CD4-positive, alpha-beta T cell (primary cell): ENCODE measurements around the gene CROCC2. TPM values are rescaled to one million over a fixed set of nuclear protein-coding genes. Genes with fewer than 3 reads are reported as not detected.
A peak's percentile ranks its signal among the peaks of the same experiment; 100 is the strongest.

Source experiments
- ATAC-seq: fragments of 200-7000 bp; cut with Tn5 transposase; one replicate; pipeline ENCODE4 v1.10.0; 2022; ENCODE audit warnings: mild to moderate bottlenecking; ENCODE audit not compliant: poor library complexity
- CTCF ChIA-PET: fragments of 350-600 bp; sonication (Branson Sonifier 250); formaldehyde crosslinking; loops from one replicate; lab custom pipeline; 2021; ENCODE audit warnings: antibody characterized with exemption, inconsistent platforms; lab: Charles Lee
- POLR2A ChIA-PET: fragments of 350-600 bp; sonication (Branson Sonifier 250); formaldehyde crosslinking; loops from one replicate; lab custom pipeline; 2021; ENCODE audit warnings: antibody characterized with exemption, inconsistent platforms; lab: Charles Lee
- DNase-seq, 14 experiments: peaks; one replicate each; pipeline ENCODE4 v3.0.0-alpha.2; 2013 to 2020; ENCODE audit warnings: mixed read lengths in 2 of 14
- H3K27ac ChIP-seq, 2 donors: one replicate each; pipeline versions ENCODE4 v1.5.1 to v1.7.0; 2013; ENCODE audit warnings: low read length in 2 of 2, low read depth in 1 of 2, mild to moderate bottlenecking in 1 of 2
- H3K27me3 ChIP-seq, 2 experiments: 1 replicate in 1 of 2; 2 replicates in 1 of 2; pipeline versions ENCODE4 v1.6.1 to v1.7.0; 2013; ENCODE audit warnings: low read length in 2 of 2, control low read depth in 1 of 2, mild to moderate bottlenecking in 1 of 2, moderate library complexity in 1 of 2; ENCODE audit not compliant: insufficient read depth in 2 of 2, control insufficient read depth in 1 of 2
- H3K36me3 ChIP-seq: one replicate; pipeline ENCODE4 v1.6.1; 2013; ENCODE audit warnings: low read length, control low read depth; ENCODE audit not compliant: insufficient read depth
- H3K4me1 ChIP-seq: one replicate; pipeline ENCODE4 v1.6.1; 2013; ENCODE audit warnings: low read length, control low read depth; ENCODE audit not compliant: insufficient read depth
- H3K4me3 ChIP-seq: one replicate; pipeline ENCODE4 v1.5.1; 2013; ENCODE audit warnings: mild to moderate bottlenecking, low read length, moderate library complexity
- H3K9me3 ChIP-seq, 2 experiments: 1 replicate in 1 of 2; 2 replicates in 1 of 2; pipeline versions ENCODE4 v1.6.1 to v1.7.0; 2013; ENCODE audit warnings: low read length in 2 of 2, mild to moderate bottlenecking in 2 of 2, control low read depth in 1 of 2, moderate library complexity in 1 of 2; ENCODE audit not compliant: control insufficient read depth in 1 of 2, insufficient read depth in 1 of 2
- H3K27ac Mint-ChIP-seq: one replicate; pipeline ENCODE4 v1.8.0; 2020; ENCODE audit warnings: mixed read lengths
- H3K27me3 Mint-ChIP-seq: one replicate; pipeline ENCODE4 v1.8.0; 2021; ENCODE audit warnings: mixed read lengths
- H3K36me3 Mint-ChIP-seq: one replicate; pipeline ENCODE4 v1.8.0; 2021; ENCODE audit warnings: low read depth, mixed read lengths
- H3K4me1 Mint-ChIP-seq: one replicate; pipeline ENCODE4 v1.8.0; 2021; ENCODE audit warnings: low read depth, mixed read lengths
- H3K4me3 Mint-ChIP-seq: one replicate; pipeline ENCODE4 v1.8.0; 2020; ENCODE audit warnings: mild to moderate bottlenecking, mixed read lengths
- H3K9me3 Mint-ChIP-seq: one replicate; pipeline ENCODE4 v1.8.0; 2020; ENCODE audit warnings: mixed read lengths
- intact Hi-C, 2 experiments: fragments of 100-400 bp; cut with DNase I in 1 of 2; cut with micrococcal nuclease in 1 of 2; formaldehyde crosslinking; loops; one replicate each; pipeline versions ENCODE4 v1.15.1 to v1.9.0; 2023 to 2025; cut with DNase I, micrococcal nuclease
- total RNA-seq, 174 experiments: library from RNA in 2 of 174; stranded (reverse) in 2 of 174; gene quantifications; one replicate each; pipeline ENCODE4 v1.2.3 and lab custom pipeline; 2021 to 2026
- TF ChIP-seq, protein P1 (sequence below): fragments of 200-600 bp; IDR thresholded peaks from one replicate; pipeline ENCODE4 v1.8.0; 2022; ENCODE audit warnings: antibody characterized with exemption, mild to moderate bottlenecking

Gene CROCC2
- total RNA-seq, 2 experiments from 2014 or later = not detected

DNA sequence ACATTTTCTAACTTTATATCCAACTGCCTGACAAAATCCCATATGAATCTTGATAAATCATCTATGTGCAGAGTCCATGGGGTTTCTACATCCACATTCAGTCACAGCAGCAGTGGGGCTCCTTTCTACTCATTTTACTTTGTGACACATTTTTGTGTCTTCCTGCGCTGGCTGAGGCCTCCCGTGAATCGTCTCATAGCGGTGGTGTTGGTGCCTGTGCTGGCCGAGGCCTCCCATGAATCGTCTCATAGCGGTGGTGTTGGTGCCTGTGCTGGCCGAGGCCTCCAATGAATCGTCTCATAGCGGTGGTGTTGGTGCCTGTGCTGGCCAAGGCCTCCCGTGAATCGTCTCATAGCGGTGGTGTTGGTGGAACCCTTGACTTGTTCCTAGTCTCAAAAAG lies 109.3 kb downstream of the CROCC2 start:
- Histone ChIP-seq H3K4me1 (peaks cover 18% of the 10 kb centered on the region), H3K9me3 (peaks cover 0 to 11% of the 10 kb centered on the region in 2 experiments), H3K4me3 (no peak overlapping the region), H3K27me3 (no peaks in the 10 kb centered on the region), H3K27ac (no peak overlapping the region), H3K36me3 (no peaks in the 10 kb centered on the region)
- TF ChIP-seq, protein P1, sequence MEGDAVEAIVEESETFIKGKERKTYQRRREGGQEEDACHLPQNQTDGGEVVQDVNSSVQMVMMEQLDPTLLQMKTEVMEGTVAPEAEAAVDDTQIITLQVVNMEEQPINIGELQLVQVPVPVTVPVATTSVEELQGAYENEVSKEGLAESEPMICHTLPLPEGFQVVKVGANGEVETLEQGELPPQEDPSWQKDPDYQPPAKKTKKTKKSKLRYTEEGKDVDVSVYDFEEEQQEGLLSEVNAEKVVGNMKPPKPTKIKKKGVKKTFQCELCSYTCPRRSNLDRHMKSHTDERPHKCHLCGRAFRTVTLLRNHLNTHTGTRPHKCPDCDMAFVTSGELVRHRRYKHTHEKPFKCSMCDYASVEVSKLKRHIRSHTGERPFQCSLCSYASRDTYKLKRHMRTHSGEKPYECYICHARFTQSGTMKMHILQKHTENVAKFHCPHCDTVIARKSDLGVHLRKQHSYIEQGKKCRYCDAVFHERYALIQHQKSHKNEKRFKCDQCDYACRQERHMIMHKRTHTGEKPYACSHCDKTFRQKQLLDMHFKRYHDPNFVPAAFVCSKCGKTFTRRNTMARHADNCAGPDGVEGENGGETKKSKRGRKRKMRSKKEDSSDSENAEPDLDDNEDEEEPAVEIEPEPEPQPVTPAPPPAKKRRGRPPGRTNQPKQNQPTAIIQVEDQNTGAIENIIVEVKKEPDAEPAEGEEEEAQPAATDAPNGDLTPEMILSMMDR = no peak
- intact Hi-C loops = loop anchor here in 1 of 2 experiments (10.0 kb wide), 2 partner anchors 59 to 139 kb away; partner anchors contain the start of gene PPP1R7
- Mint-ChIP-seq H3K4me1 (peaks cover 15% of the 10 kb centered on the region), H3K27me3 (no peaks in the 10 kb centered on the region), H3K27ac (no peak overlapping the region), H3K9me3 (no peaks in the 10 kb centered on the region), H3K36me3 (no peaks in the 10 kb centered on the region), H3K4me3 (no peak overlapping the region)
- ChIA-PET POLR2A (no interaction called here), CTCF (no interaction called here)
- ATAC-seq (no peak), DNase-seq (peak in 1 of 14 experiments; percentile 8)

DNA sequence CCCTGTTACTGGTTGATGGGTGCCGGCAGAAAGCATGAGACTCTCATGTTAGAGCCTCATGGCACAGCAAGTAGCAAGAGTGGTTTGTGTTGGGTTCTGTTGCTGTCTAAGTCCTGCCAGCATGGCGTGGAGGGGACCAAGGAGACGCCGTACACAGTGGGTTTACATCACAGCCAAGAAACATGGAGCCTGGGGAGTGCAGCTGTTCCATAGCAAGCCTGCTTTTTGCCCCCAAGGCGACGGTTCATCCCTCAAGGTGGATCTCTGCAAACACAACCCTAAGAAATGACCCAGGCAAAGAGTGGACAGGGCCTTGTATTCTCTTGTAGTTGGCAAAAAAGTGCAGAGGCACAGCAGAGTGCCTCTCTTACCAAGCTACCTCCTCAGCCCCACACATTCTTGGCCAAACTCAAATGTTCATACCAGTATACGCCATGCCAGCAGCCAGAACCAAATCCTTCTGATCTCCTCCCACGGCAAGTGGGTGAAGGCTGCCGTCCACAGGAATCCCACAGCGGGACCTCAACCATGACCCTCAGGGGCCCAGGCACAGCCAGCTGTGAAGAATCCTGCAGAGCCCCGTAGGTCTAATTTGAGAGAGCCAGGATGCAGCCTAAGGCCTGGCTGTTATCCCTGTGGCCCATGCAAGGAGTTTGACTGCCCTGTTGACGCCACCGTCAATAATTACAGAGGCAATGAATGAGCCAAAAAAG lies 111.2 kb downstream of the CROCC2 start:
- Mint-ChIP-seq H3K4me3 (no peak overlapping the region), H3K27ac (no peak overlapping the region), H3K36me3 (peaks cover 4% of the 10 kb centered on the region), H3K27me3 (no peaks in the 10 kb centered on the region), H3K4me1 (peaks cover 6% of the 10 kb centered on the region), H3K9me3 (peaks cover 6% of the 10 kb centered on the region)
- DNase-seq (no peak), ATAC-seq (no peak)
- no peaks in the 10 kb centered on the region for H3K4me1 ChIP-seq
- no peaks in the 10 kb centered on the region for H3K36me3 ChIP-seq
- H3K27ac ChIP-seq = no peak overlapping the region
- POLR2A ChIA-PET = no interaction called here
- H3K4me3 ChIP-seq = no peak overlapping the region
- TF ChIP-seq, protein P1 = no peak
- H3K9me3 ChIP-seq = peaks cover 4 to 8% of the 10 kb centered on the region in 2 experiments
- H3K27me3 ChIP-seq = no peaks in the 10 kb centered on the region
- intact Hi-C loops = loop anchor here in 1 of 2 experiments (10.0 kb wide), 2 partner anchors 57 to 137 kb away; partner anchors contain the start of gene PPP1R7
- CTCF ChIA-PET = no interaction called here

DNA sequence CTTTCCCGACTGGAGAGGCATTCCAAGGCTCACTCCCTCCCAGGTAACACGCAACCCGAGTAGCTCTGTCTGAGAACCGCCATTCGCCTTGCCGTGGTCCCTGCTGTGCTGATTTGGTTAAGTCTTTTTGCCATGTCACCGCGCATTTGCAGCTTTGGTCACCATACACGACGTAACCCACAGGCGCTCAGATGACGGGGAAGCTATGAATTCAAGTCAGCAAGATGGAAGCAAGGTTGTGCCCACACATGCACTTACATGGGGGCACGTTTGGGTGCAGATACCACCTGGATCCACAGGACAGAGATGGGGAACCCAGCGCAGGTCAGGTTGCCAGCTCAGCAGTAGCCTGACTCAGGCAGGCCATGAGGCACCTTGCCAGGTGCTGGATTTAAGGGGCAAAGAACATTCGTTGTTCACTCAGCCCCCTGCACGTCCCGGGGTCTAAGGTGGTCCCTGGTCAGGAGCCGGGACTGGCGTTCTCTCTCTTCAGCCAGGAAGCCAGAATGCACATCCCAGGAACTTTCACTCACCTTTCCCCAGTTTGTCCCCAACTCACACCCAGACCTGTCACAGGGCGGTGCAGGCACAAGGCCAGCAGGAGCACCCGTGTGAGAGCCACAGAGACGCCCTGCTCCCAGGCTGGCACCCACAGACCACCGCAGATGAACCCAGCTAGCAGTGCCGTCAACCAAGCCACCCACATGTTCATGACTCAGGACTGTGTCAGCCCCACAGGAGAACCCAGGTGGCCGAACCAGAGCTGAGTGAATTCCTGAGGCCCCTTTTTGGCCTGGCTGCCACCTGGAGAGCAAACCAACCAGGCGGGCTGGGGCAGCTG lies 112.1 kb downstream of the CROCC2 start:
- Mint-ChIP-seq H3K36me3 (peaks cover 4% of the 10 kb centered on the region), H3K4me1 (peaks cover 4% of the 10 kb centered on the region), H3K9me3 (peaks cover 8% of the 10 kb centered on the region), H3K4me3 (no peak overlapping the region), H3K27ac (no peak overlapping the region), H3K27me3 (no peaks in the 10 kb centered on the region)
- Histone ChIP-seq H3K27ac (no peak overlapping the region), H3K9me3 (peaks cover 7 to 8% of the 10 kb centered on the region in 2 experiments), H3K4me1 (no peaks in the 10 kb centered on the region), H3K36me3 (no peaks in the 10 kb centered on the region), H3K4me3 (no peak overlapping the region), H3K27me3 (no peaks in the 10 kb centered on the region)
- ChIA-PET POLR2A (no interaction called here), CTCF (no interaction called here)
- ATAC-seq (no peak), DNase-seq (peak in 1 of 14 experiments; percentile 4)
- TF ChIP-seq, protein P1 = no peak
- intact Hi-C loops = loop anchor here in 1 of 2 experiments (10.0 kb wide), 2 partner anchors 57 to 137 kb away; partner anchors contain the start of gene PPP1R7
